ENCODE results near the gene BICC1. TPM values are rescaled to one million over a fixed set of nuclear protein-coding genes. Genes with fewer than 3 reads are reported as not detected.
A peak's percentile ranks its signal among the peaks of the same experiment; 100 is the strongest.

BICC1 gene
- polyA plus RNA-seq, 1 experiment, result 25.6 TPM

DNA sequence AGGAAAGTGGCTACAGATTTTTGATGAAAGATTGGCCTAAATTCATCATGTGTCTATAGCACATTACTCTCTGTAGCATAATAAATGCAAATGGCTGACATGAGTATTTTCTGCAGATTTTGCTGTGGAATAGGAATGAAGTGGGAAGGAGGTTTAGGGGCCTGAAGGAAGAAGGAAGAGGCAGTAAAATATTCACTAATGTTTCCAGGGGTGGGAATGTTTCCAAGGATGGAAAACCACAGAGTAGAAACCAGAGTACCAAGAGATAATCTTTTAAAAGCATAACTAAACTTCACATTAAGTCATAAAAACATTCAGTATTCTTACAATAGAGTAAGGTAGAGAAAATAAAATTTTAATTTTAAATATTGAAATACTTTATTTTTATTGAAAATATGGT lies 267.8 kb downstream of the BICC1 start:
- TF ChIP-seq CTCF (IDR thresholded peaks at IDR 0.05; ENCODE audit: low read depth, low read length), result no peak
- H3K27ac ChIP-seq (ENCODE audit: low read depth, low read length), result no peak overlapping the region

GRCh38 chr10:58781873-58782488 lies 269.3 kb downstream of the BICC1 start:
- ChIA-PET POLR2A (no interaction called here), CTCF (interaction anchor here (0.5 to 5.8 kb wide), 17 partner anchors 9 to 1557 kb away, joined by 3 to 31 read pairs (median 4); no protein-coding TSS in a partner anchor)
- peak; percentile 58 for TF ChIP-seq CTCF (IDR thresholded peaks at IDR 0.05; ENCODE audit: low read depth, low read length)
- no peaks in the 10 kb centered on the region for H3K9me3 ChIP-seq (ENCODE audit: control insufficient read depth, insufficient read depth, low read length)
- H3K4me3 ChIP-seq (ENCODE audit: low read depth, low read length), result no peak overlapping the region
- no peak overlapping the region for H3K27ac ChIP-seq (ENCODE audit: low read depth, low read length)
- no peaks in the 10 kb centered on the region for H3K27me3 ChIP-seq (ENCODE audit: control insufficient read depth, insufficient read depth, low read length)
- no peak for DNase-seq (ENCODE audit: low read depth, low spot score)

More for the DNA sequence above, 267.8 kb downstream of the BICC1 start:
- POLR2A ChIA-PET, result no interaction called here
- Histone ChIP-seq H3K9me3 (ENCODE audit: control insufficient read depth, insufficient read depth, low read length) (no peaks in the 10 kb centered on the region), H3K4me3 (ENCODE audit: low read depth, low read length) (no peak overlapping the region), H3K27me3 (ENCODE audit: control insufficient read depth, insufficient read depth, low read length) (no peaks in the 10 kb centered on the region)
- CTCF ChIA-PET, result interaction anchor here (0.6 to 5.8 kb wide), 16 partner anchors 9 to 842 kb away, joined by 3 to 31 read pairs (median 6); no protein-coding TSS in a partner anchor
- no peak for DNase-seq (ENCODE audit: low read depth, low spot score)

- DNase-seq (ENCODE audit: low read depth, low spot score), result no peak
- no peak overlapping the region for H3K4me3 ChIP-seq (ENCODE audit: low read depth, low read length)
- no peaks in the 10 kb centered on the region for H3K9me3 ChIP-seq (ENCODE audit: control insufficient read depth, insufficient read depth, low read length)
- no peak overlapping the region for H3K27ac ChIP-seq (ENCODE audit: low read depth, low read length)
- ChIA-PET POLR2A (interaction anchor here (0.9 kb wide), 1 partner anchor 370 kb away, joined by 3 read pairs; no protein-coding TSS in a partner anchor), CTCF (interaction anchor here (0.6 to 5.8 kb wide), 4 partner anchors 14 to 368 kb away, joined by 3 to 31 read pairs (median 6); no protein-coding TSS in a partner anchor)
- no peak for TF ChIP-seq CTCF (IDR thresholded peaks at IDR 0.05; ENCODE audit: low read depth, low read length)
- no peaks in the 10 kb centered on the region for H3K27me3 ChIP-seq (ENCODE audit: control insufficient read depth, insufficient read depth, low read length)
Observed at GRCh38 chr10:58782876-58783851, 270.5 kb downstream of the BICC1 start.

- H3K9me3 ChIP-seq (ENCODE audit: control insufficient read depth, insufficient read depth, low read length), result no peaks in the 10 kb centered on the region
- ChIA-PET POLR2A (no interaction called here), CTCF (interaction anchor here (5.8 kb wide), 1 partner anchor 370 kb away, joined by 31 read pairs; no protein-coding TSS in a partner anchor)
- TF ChIP-seq CTCF (IDR thresholded peaks at IDR 0.05; ENCODE audit: low read depth, low read length), result no peak
- H3K27me3 ChIP-seq (ENCODE audit: control insufficient read depth, insufficient read depth, low read length), result no peaks in the 10 kb centered on the region
- DNase-seq (ENCODE audit: low read depth, low spot score), result no peak
- no peak overlapping the region for H3K4me3 ChIP-seq (ENCODE audit: low read depth, low read length)
- H3K27ac ChIP-seq (ENCODE audit: low read depth, low read length), result no peak overlapping the region
Observed at GRCh38 chr10:58784361-58784760, 271.7 kb downstream of the BICC1 start.
